NOMO-1 (cell line): ENCODE measurements around the gene KDM6A.
"Not testable (repeated sequence)": the region's sequence is repeated elsewhere in the genome, so short reads cannot be mapped to it uniquely, and the experiment has no call there.

Experiments used
- DNase-seq, 2 experiments: peaks; one replicate each; lab custom pipeline; 2025; ENCODE audit not compliant: unreplicated experiment in 2 of 2; lab: John Stamatoyannopoulos, UW

KDM6A gene

GRCh38 chrX:44954562-44954961 is 81.6 kb downstream of the KDM6A start:
- no peak for DNase-seq

- no peak for DNase-seq
Measured at GRCh38 chrX:44957848-44958247, 84.9 kb downstream of the KDM6A start.

- DNase-seq: no peak
Measured at GRCh38 chrX:44958480-44958879, 85.5 kb downstream of the KDM6A start.

- DNase-seq: no peak
Measured at GRCh38 chrX:44961817-44962607, 89.0 kb downstream of the KDM6A start.

- DNase-seq: no peak
Measured at GRCh38 chrX:44962944-44963343, 90.0 kb downstream of the KDM6A start.

- no peak for DNase-seq
Measured at GRCh38 chrX:44967221-44967620, 94.2 kb downstream of the KDM6A start.

GRCh38 chrX:44970709-44971108 is 97.7 kb downstream of the KDM6A start:
- no peak for DNase-seq

- DNase-seq: no peak
Measured at GRCh38 chrX:44971674-44972073, 98.7 kb downstream of the KDM6A start.

- no peak for DNase-seq
Measured at GRCh38 chrX:44972132-44972531, 99.1 kb downstream of the KDM6A start.

GRCh38 chrX:44973420-44973932 is 100.5 kb downstream of the KDM6A start:
- DNase-seq: no peak

GRCh38 chrX:44974451-44974850 is 101.5 kb downstream of the KDM6A start:
- no peak for DNase-seq

- no peak for DNase-seq
Measured at GRCh38 chrX:44975666-44976263, 102.8 kb downstream of the KDM6A start.

- no peak for DNase-seq
Measured at GRCh38 chrX:44978976-44979375, 106.0 kb downstream of the KDM6A start.

- DNase-seq: no peak
Measured at GRCh38 chrX:44980403-44980802, 107.4 kb downstream of the KDM6A start.

- DNase-seq: no peak
Measured at GRCh38 chrX:44980883-44981282, 107.9 kb downstream of the KDM6A start.

- peak; percentile 28 to 46 for DNase-seq
Measured at GRCh38 chrX:44989995-44990770, 117.2 kb downstream of the KDM6A start.

- no peak for DNase-seq
Measured at GRCh38 chrX:44992775-44993174, 119.8 kb downstream of the KDM6A start.

GRCh38 chrX:44996277-44996676 is 123.3 kb downstream of the KDM6A start:
- DNase-seq: no peak

GRCh38 chrX:44997282-44997812 is 124.4 kb downstream of the KDM6A start:
- peak; percentile 65 to 75 for DNase-seq

- peak in 1 of 2 experiments; percentile 50 for DNase-seq
Measured at GRCh38 chrX:44997888-44998287, 124.9 kb downstream of the KDM6A start.

GRCh38 chrX:44999237-44999636 is 126.2 kb downstream of the KDM6A start:
- not testable (repeated sequence) for DNase-seq
